HG03095 (cell line): ENCODE results near the gene ZC3H7B.
"Not testable (repeated sequence)": the region's sequence is repeated elsewhere in the genome, so short reads cannot be mapped to it uniquely, and the experiment has no call there.

Experiments used
- ATAC-seq: cut with Tn5 transposase; IDR thresholded peaks from one replicate; pipeline ENCODE4 v1.9.1; 2021; ENCODE audit warnings: moderate library complexity; ENCODE audit not compliant: unreplicated experiment

The ZC3H7B gene

GRCh38 chr22:41377846-41378245, 76.5 kb downstream of the ZC3H7B start:
- ATAC-seq = no peak

GRCh38 chr22:41380993-41381328, 79.6 kb downstream of the ZC3H7B start:
- peak; percentile 1 for ATAC-seq

- peak; percentile 80 for ATAC-seq
Measured at GRCh38 chr22:41381329-41382097, 80.2 kb downstream of the ZC3H7B start, which contains the start of gene TEF. Gene TEF, plus strand, starts transcription at chr22:41381942. Its CDS starts 103 bp downstream, at chr22:41382045.

- peak; percentile 32 for ATAC-seq
Measured at GRCh38 chr22:41382098-41382578, 80.8 kb downstream of the ZC3H7B start.

- ATAC-seq = no peak
Measured at GRCh38 chr22:41382610-41383009, 81.3 kb downstream of the ZC3H7B start.

- no peak for ATAC-seq
Measured at GRCh38 chr22:41383085-41383484, 81.8 kb downstream of the ZC3H7B start.

- no peak for ATAC-seq
Measured at GRCh38 chr22:41384128-41384527, 82.8 kb downstream of the ZC3H7B start.

- no peak for ATAC-seq
Measured at GRCh38 chr22:41387341-41387740, 86.0 kb downstream of the ZC3H7B start.

GRCh38 chr22:41394012-41394356, 92.7 kb downstream of the ZC3H7B start:
- ATAC-seq = no peak

GRCh38 chr22:41395531-41396240, 94.4 kb downstream of the ZC3H7B start:
- ATAC-seq = no peak

- ATAC-seq = no peak
Measured at GRCh38 chr22:41397143-41397811, 96.0 kb downstream of the ZC3H7B start.

- no peak for ATAC-seq
Measured at GRCh38 chr22:41398921-41399320, 97.6 kb downstream of the ZC3H7B start.

- no peak for ATAC-seq
Measured at GRCh38 chr22:41401781-41402648, 100.7 kb downstream of the ZC3H7B start.

- ATAC-seq = not testable (repeated sequence)
Measured at GRCh38 chr22:41402851-41403250, 101.5 kb downstream of the ZC3H7B start.

- no peak for ATAC-seq
Measured at GRCh38 chr22:41403532-41404318, 102.4 kb downstream of the ZC3H7B start.

GRCh38 chr22:41405588-41405987, 104.3 kb downstream of the ZC3H7B start:
- no peak for ATAC-seq

- no peak for ATAC-seq
Measured at GRCh38 chr22:41406410-41406809, 105.1 kb downstream of the ZC3H7B start.

GRCh38 chr22:41407433-41407832, 106.1 kb downstream of the ZC3H7B start:
- ATAC-seq = no peak

GRCh38 chr22:41408665-41409064, 107.3 kb downstream of the ZC3H7B start:
- no peak for ATAC-seq
